ENCODE measurements around the gene XRCC4.

DNA sequence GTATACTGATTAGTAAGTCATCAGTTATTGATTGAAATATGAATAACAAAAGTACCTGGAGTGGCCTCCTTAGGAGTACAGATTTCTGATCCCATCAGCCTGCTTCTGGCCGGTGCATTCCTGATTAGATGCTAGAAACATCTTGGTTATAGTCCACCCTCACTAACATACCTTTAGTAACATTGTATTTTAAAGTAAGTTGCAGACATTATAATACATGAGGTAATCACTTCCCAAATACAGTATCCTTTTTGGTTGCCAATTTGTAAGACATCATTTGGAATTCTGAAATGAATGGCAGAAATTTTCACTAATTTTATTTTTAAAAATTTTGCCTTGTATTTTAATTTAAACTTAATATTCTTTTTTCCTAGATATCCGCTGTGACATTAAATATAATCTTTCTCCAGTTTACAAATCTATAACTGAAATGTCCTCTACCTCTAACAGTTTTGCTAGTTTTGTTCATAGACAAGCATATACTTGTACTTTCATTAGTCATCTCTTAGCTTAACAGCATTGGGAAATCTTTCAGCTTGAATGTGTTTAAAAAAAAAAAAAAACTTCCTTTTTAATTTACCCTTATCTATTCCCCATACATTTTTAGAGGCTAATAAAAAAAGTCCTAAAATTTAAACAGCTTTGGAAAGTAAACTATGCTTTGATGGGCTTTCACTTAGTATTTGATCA is 178.9 kb downstream of the XRCC4 start:
- TF ChIP-seq, protein P1, sequence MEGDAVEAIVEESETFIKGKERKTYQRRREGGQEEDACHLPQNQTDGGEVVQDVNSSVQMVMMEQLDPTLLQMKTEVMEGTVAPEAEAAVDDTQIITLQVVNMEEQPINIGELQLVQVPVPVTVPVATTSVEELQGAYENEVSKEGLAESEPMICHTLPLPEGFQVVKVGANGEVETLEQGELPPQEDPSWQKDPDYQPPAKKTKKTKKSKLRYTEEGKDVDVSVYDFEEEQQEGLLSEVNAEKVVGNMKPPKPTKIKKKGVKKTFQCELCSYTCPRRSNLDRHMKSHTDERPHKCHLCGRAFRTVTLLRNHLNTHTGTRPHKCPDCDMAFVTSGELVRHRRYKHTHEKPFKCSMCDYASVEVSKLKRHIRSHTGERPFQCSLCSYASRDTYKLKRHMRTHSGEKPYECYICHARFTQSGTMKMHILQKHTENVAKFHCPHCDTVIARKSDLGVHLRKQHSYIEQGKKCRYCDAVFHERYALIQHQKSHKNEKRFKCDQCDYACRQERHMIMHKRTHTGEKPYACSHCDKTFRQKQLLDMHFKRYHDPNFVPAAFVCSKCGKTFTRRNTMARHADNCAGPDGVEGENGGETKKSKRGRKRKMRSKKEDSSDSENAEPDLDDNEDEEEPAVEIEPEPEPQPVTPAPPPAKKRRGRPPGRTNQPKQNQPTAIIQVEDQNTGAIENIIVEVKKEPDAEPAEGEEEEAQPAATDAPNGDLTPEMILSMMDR (IDR thresholded peaks at IDR 0.05) = no peak
- no peak for TF ChIP-seq POLR2A (IDR thresholded peaks at IDR 0.05)
- TF ChIP-seq POLR2AphosphoS5 (IDR thresholded peaks at IDR 0.05) = no peak

Measured in suprapubic skin (tissue), 4 donors.